AML-193 (cell line): ENCODE results near the gene HOXB8.

Experiments
- DNase-seq, 2 experiments: peaks; one replicate each; lab custom pipeline; 2025; lab: John Stamatoyannopoulos, UW

The HOXB8 gene

GRCh38 chr17:48637323-48638260 is 22.5 kb upstream of the HOXB8 start:
- no peak for DNase-seq

GRCh38 chr17:48636177-48637018 is 21.3 kb upstream of the HOXB8 start:
- DNase-seq: peak; percentile 86 to 91

GRCh38 chr17:48634493-48635208 is 19.6 kb upstream of the HOXB8 start:
- no peak for DNase-seq

GRCh38 chr17:48633266-48633677 is 18.2 kb upstream of the HOXB8 start:
- no peak for DNase-seq

GRCh38 chr17:48632579-48633265 is 17.6 kb upstream of the HOXB8 start:
- no peak for DNase-seq

GRCh38 chr17:48631693-48632578 is 16.8 kb upstream of the HOXB8 start:
- DNase-seq: no peak

GRCh38 chr17:48630925-48631692 is 16.0 kb upstream of the HOXB8 start:
- no peak for DNase-seq

- no peak for DNase-seq
These were observed 15.2 kb upstream of the HOXB8 start for GRCh38 chr17:48630009-48630924.

- DNase-seq: no peak
These were observed 14.3 kb upstream of the HOXB8 start for GRCh38 chr17:48629411-48629759.

- peak in 1 of 2 experiments; percentile 9 for DNase-seq
These were observed 13.7 kb upstream of the HOXB8 start for GRCh38 chr17:48628649-48629410.

- DNase-seq: no peak
These were observed 12.8 kb upstream of the HOXB8 start for GRCh38 chr17:48627623-48628521.

GRCh38 chr17:48627118-48627597 is 12.1 kb upstream of the HOXB8 start:
- DNase-seq: no peak

GRCh38 chr17:48626245-48627117 is 11.4 kb upstream of the HOXB8 start, which contains the start of gene HOXB9:
Gene HOXB9, minus strand, starts transcription at chr17:48626358. Its CDS starts 89 bp downstream, at chr17:48626269.
- DNase-seq: no peak

- no peak for DNase-seq
These were observed 10.6 kb upstream of the HOXB8 start for GRCh38 chr17:48625495-48626244.
